Measurements from ENCODE around the gene LILRB4.
"Not testable (repeated sequence)": the region's sequence is repeated elsewhere in the genome, so short reads cannot be mapped to it uniquely, and the experiment has no call there.

Gene LILRB4

DNA sequence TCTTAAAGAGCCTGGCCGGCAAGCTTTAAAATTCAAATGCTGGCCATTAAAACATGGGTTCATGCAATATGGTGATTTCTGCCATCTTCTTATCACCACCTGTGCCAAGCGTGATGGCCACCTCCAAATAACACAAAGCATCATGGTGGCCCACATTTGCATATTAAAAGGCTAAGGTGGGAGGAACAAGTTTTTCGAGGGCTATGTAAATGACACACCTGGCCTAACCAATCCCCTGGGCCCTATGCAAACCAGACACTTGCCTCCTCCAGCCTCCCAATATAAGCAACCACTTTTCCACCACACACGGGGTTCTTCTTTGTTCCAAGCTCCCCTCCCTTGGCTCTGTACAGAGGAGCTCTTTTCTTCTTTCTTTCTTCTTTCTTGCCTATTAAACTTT, 14.4 kb downstream of the LILRB4 start:
- H3K4me1 ChIP-seq (ENCODE audit: control insufficient read depth, insufficient read depth, low read depth, low read length): no peaks in the 10 kb centered on the region
- no peaks in the 10 kb centered on the region for H3K36me3 ChIP-seq (ENCODE audit: control insufficient read depth in 1 of 2, insufficient read depth in 2 of 2, low read depth in 1 of 2, low read length in 2 of 2)
- H3K14ac ChIP-seq (ENCODE audit: low read length in 2 of 2): no peak overlapping the region
- H3K79me1 ChIP-seq (replicated peaks; ENCODE audit: low read length, poor library complexity, severe bottlenecking): no peaks in the 10 kb centered on the region
- H4K91ac ChIP-seq (ENCODE audit: low read length): no peak overlapping the region
- H2BK120ac ChIP-seq (ENCODE audit: low read depth, low read length): no peak overlapping the region
- no peak overlapping the region for H3K4me3 ChIP-seq (ENCODE audit: insufficient read depth in 1 of 2, low read depth in 1 of 2, low read length in 2 of 2)
- H3K27me3 ChIP-seq (ENCODE audit: control insufficient read depth in 1 of 2, insufficient read depth in 1 of 2, low read length in 2 of 2): no peaks in the 10 kb centered on the region
- no peak overlapping the region for H3K23ac ChIP-seq (ENCODE audit: low read length in 2 of 2)
- no peak overlapping the region for H2BK12ac ChIP-seq (ENCODE audit: low read length in 2 of 2)
- H3K4ac ChIP-seq (ENCODE audit: low read depth in 1 of 2, low read length in 2 of 2): no peak overlapping the region
- no peak overlapping the region for H2AFZ ChIP-seq (ENCODE audit: low read depth, low read length)
- H2BK5ac ChIP-seq (ENCODE audit: low read depth, low read length, poor library complexity, severe bottlenecking): no peak overlapping the region
- H3K27ac ChIP-seq (ENCODE audit: low read length, poor library complexity, severe bottlenecking): no peak overlapping the region
- H3K4me2 ChIP-seq (ENCODE audit: low read length, poor library complexity, severe bottlenecking): no peak overlapping the region
- no peak overlapping the region for H2AK5ac ChIP-seq (ENCODE audit: low read length, severe bottlenecking)
- DNase-seq: no peak
- 61% methylated on average over 4 of the region's 4 CpGs for WGBS
- H3K9me3 ChIP-seq (ENCODE audit: control insufficient read depth, low read length): no peaks in the 10 kb centered on the region
- H3K9ac ChIP-seq (ENCODE audit: low read length): no peak overlapping the region
- no peak overlapping the region for H3K18ac ChIP-seq (ENCODE audit: low read depth in 1 of 2, low read length in 2 of 2)
- no peak overlapping the region for H2BK15ac ChIP-seq (ENCODE audit: low read depth, poor library complexity, severe bottlenecking)
- H4K8ac ChIP-seq (ENCODE audit: low read length): no peak overlapping the region

DNA sequence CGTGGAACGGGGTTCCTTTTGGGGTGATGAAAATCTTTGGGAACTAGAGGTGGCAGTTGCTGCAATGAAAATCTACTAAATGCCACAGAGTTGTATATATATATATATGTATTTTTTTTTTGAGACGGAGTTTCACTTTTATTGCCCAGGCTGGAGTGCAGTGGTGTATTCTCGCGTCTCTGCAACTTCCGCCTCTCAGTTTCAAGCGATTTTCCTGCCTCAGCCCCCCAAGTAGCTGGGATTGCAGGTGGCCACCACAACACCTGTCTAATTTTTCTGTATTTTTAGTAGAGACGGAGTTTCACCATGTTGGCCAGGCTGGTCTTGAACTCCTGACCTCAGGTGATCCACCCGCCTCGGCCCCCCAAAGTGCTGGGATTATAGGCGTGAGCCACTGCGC, 18.8 kb downstream of the LILRB4 start:
- H3K4me3 ChIP-seq (ENCODE audit: insufficient read depth in 1 of 2, low read depth in 1 of 2, low read length in 2 of 2); H3K36me3 ChIP-seq (ENCODE audit: control insufficient read depth in 1 of 2, insufficient read depth in 2 of 2, low read depth in 1 of 2, low read length in 2 of 2); H3K9me3 ChIP-seq (ENCODE audit: control insufficient read depth, low read length); H3K9ac ChIP-seq (ENCODE audit: low read length); H2AFZ ChIP-seq (ENCODE audit: low read depth, low read length); DNase-seq; H3K18ac ChIP-seq (ENCODE audit: low read depth in 1 of 2, low read length in 2 of 2); H4K91ac ChIP-seq (ENCODE audit: low read length); H4K8ac ChIP-seq (ENCODE audit: low read length); H3K79me1 ChIP-seq (replicated peaks; ENCODE audit: low read length, poor library complexity, severe bottlenecking); H2AK5ac ChIP-seq (ENCODE audit: low read length, severe bottlenecking); H2BK12ac ChIP-seq (ENCODE audit: low read length in 2 of 2); H3K27ac ChIP-seq (ENCODE audit: low read length, poor library complexity, severe bottlenecking); H3K4me1 ChIP-seq (ENCODE audit: control insufficient read depth, insufficient read depth, low read depth, low read length); H2BK5ac ChIP-seq (ENCODE audit: low read depth, low read length, poor library complexity, severe bottlenecking); H3K4me2 ChIP-seq (ENCODE audit: low read length, poor library complexity, severe bottlenecking); H3K27me3 ChIP-seq (ENCODE audit: control insufficient read depth in 1 of 2, insufficient read depth in 1 of 2, low read length in 2 of 2); H2BK120ac ChIP-seq (ENCODE audit: low read depth, low read length); H2BK15ac ChIP-seq (ENCODE audit: low read depth, poor library complexity, severe bottlenecking); H3K23ac ChIP-seq (ENCODE audit: low read length in 2 of 2); H3K4ac ChIP-seq (ENCODE audit: low read depth in 1 of 2, low read length in 2 of 2); H3K14ac ChIP-seq (ENCODE audit: low read length in 2 of 2): not testable (repeated sequence)
- 80% methylated on average over 10 of the region's 12 CpGs for WGBS

DNA sequence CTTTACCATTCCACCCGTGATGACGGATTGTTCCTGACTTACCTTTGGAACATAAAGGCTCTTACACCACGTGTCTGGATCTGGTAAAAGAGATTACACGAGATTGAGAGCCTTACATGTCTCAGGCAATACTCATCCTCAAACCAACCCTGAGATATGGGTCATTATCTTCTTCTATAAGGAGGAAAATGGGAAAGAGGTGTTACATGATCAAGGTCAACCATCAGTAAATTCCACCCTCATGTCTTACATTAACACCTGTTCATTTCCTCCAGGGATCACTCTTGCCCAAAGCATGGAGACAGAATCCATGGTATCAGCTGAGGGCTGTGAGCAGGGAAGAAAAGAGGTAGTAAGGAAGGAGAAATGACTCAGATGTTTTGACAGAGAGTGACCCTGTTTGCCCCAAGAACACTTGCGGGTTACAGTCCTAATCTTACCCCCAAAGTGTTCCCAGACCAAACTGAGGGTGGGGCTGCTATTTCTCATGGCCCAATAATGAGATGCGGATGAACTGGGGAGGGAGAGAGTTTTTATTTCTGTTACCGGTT, 19.6 kb downstream of the LILRB4 start:
- H3K36me3 ChIP-seq (ENCODE audit: control insufficient read depth in 1 of 2, insufficient read depth in 2 of 2, low read depth in 1 of 2, low read length in 2 of 2): no peaks in the 10 kb centered on the region
- no peak overlapping the region for H2AFZ ChIP-seq (ENCODE audit: low read depth, low read length)
- H3K14ac ChIP-seq (ENCODE audit: low read length in 2 of 2): no peak overlapping the region
- no peak overlapping the region for H4K91ac ChIP-seq (ENCODE audit: low read length)
- no peaks in the 10 kb centered on the region for H3K9me3 ChIP-seq (ENCODE audit: control insufficient read depth, low read length)
- no peaks in the 10 kb centered on the region for H3K79me1 ChIP-seq (replicated peaks; ENCODE audit: low read length, poor library complexity, severe bottlenecking)
- no peak overlapping the region for H3K4me3 ChIP-seq (ENCODE audit: insufficient read depth in 1 of 2, low read depth in 1 of 2, low read length in 2 of 2)
- H3K23ac ChIP-seq (ENCODE audit: low read length in 2 of 2): no peak overlapping the region
- H2BK120ac ChIP-seq (ENCODE audit: low read depth, low read length): no peak overlapping the region
- H2BK15ac ChIP-seq (ENCODE audit: low read depth, poor library complexity, severe bottlenecking): no peak overlapping the region
- no peak for DNase-seq
- H3K4ac ChIP-seq (ENCODE audit: low read depth in 1 of 2, low read length in 2 of 2): no peak overlapping the region
- 78% methylated on average over 3 of the region's 7 CpGs for WGBS
- H2BK12ac ChIP-seq (ENCODE audit: low read length in 2 of 2): no peak overlapping the region
- H3K27ac ChIP-seq (ENCODE audit: low read length, poor library complexity, severe bottlenecking): no peak overlapping the region
- no peak overlapping the region for H2BK5ac ChIP-seq (ENCODE audit: low read depth, low read length, poor library complexity, severe bottlenecking)
- H3K27me3 ChIP-seq (ENCODE audit: control insufficient read depth in 1 of 2, insufficient read depth in 1 of 2, low read length in 2 of 2): no peaks in the 10 kb centered on the region
- no peak overlapping the region for H2AK5ac ChIP-seq (ENCODE audit: low read length, severe bottlenecking)
- H3K18ac ChIP-seq (ENCODE audit: low read depth in 1 of 2, low read length in 2 of 2): no peak overlapping the region
- H3K4me2 ChIP-seq (ENCODE audit: low read length, poor library complexity, severe bottlenecking): no peak overlapping the region
- H3K9ac ChIP-seq (ENCODE audit: low read length): no peak overlapping the region
- H3K4me1 ChIP-seq (ENCODE audit: control insufficient read depth, insufficient read depth, low read depth, low read length): no peaks in the 10 kb centered on the region
- no peak overlapping the region for H4K8ac ChIP-seq (ENCODE audit: low read length)

DNA sequence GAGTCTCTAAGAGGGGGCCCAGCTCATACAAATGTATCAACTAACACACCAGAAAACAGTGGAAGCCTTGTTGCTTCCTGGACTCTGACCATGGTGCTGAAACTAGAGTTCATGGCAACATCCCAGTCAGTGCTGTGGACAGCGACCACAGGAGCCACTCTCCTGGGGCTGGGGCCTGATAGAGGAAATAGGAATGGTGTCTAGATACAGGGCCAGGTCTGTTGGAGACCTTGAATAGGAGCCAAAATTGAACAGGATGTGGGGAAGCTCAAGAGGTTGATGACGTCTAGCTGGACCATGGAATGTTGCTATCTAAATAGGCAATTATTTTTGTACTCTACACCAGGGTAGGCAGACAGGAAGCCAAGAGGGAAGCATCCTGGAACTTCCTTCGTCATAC, 21.7 kb downstream of the LILRB4 start:
- 37% methylated on average over 3 of the region's 3 CpGs for WGBS
- Histone ChIP-seq H3K14ac (ENCODE audit: low read length in 2 of 2) (no peak overlapping the region), H2BK120ac (ENCODE audit: low read depth, low read length) (no peak overlapping the region), H2AK5ac (ENCODE audit: low read length, severe bottlenecking) (no peak overlapping the region), H3K4me3 (ENCODE audit: insufficient read depth in 1 of 2, low read depth in 1 of 2, low read length in 2 of 2) (no peak overlapping the region), H3K36me3 (ENCODE audit: control insufficient read depth in 1 of 2, insufficient read depth in 2 of 2, low read depth in 1 of 2, low read length in 2 of 2) (no peaks in the 10 kb centered on the region), H3K27ac (ENCODE audit: low read length, poor library complexity, severe bottlenecking) (no peak overlapping the region), H3K4ac (ENCODE audit: low read depth in 1 of 2, low read length in 2 of 2) (no peak overlapping the region), H3K4me1 (ENCODE audit: control insufficient read depth, insufficient read depth, low read depth, low read length) (no peaks in the 10 kb centered on the region), H4K91ac (ENCODE audit: low read length) (no peak overlapping the region), H3K27me3 (ENCODE audit: control insufficient read depth in 1 of 2, insufficient read depth in 1 of 2, low read length in 2 of 2) (no peaks in the 10 kb centered on the region), H2BK12ac (ENCODE audit: low read length in 2 of 2) (no peak overlapping the region), H3K18ac (ENCODE audit: low read depth in 1 of 2, low read length in 2 of 2) (no peak overlapping the region), H3K79me1 (replicated peaks; ENCODE audit: low read length, poor library complexity, severe bottlenecking) (no peaks in the 10 kb centered on the region), H2BK5ac (ENCODE audit: low read depth, low read length, poor library complexity, severe bottlenecking) (no peak overlapping the region), H3K23ac (ENCODE audit: low read length in 2 of 2) (no peak overlapping the region), H2AFZ (ENCODE audit: low read depth, low read length) (no peak overlapping the region), H3K9ac (ENCODE audit: low read length) (no peak overlapping the region), H2BK15ac (ENCODE audit: low read depth, poor library complexity, severe bottlenecking) (no peak overlapping the region), H4K8ac (ENCODE audit: low read length) (no peak overlapping the region), H3K9me3 (ENCODE audit: control insufficient read depth, low read length) (no peaks in the 10 kb centered on the region), H3K4me2 (ENCODE audit: low read length, poor library complexity, severe bottlenecking) (no peak overlapping the region)
- no peak for DNase-seq
